Measurements from ENCODE around the gene SZT2. TPM values are rescaled to one million over a fixed set of nuclear protein-coding genes. Genes with fewer than 3 reads are reported as not detected.

The SZT2 gene
- total and polyA plus RNA-seq, 10 of the 15 experiments (the other 5 are each of a cell fraction or from before 2014, with no cell fraction given), result 1.4 to 38.3 (median 12.7) TPM

GRCh38 chr1:43438006-43438405, 48.3 kb downstream of the SZT2 start:
- in situ Hi-C loops (cut with MboI) (no loop called here), intact Hi-C loops (cut with micrococcal nuclease; ENCODE audit: unreplicated experiment) (no loop called here)
- SMC1A ChIA-PET (ENCODE audit: uncharacterized antibody, unreplicated experiment), result interaction anchor here (0.9 kb wide), 1 partner anchor 211 kb away, joined by 3 read pairs; no protein-coding TSS in a partner anchor
- BruUV-seq (replicated peaks), result no TSS peak
- Histone ChIP-seq H3K79me2 (ENCODE audit: control insufficient read depth, insufficient read depth, low read length) (no peaks in the 10 kb centered on the region), H3K9ac (ENCODE audit: control insufficient read depth, insufficient read depth, low read length) (no peak overlapping the region), H3K4me1 (ENCODE audit: control insufficient read depth, insufficient read depth, low read length) (no peaks in the 10 kb centered on the region), H3K4me2 (ENCODE audit: control insufficient read depth, insufficient read depth) (no peak overlapping the region), H4K20me1 (ENCODE audit: control insufficient read depth, insufficient read depth) (0 out of 2 replicates have a peak, but pooled peaks cover 4% of the 10 kb centered on the region), H3K4me3 (no peak overlapping the region), H2AFZ (ENCODE audit: control insufficient read depth, low read depth, low read length) (no peak overlapping the region), H3K36me3 (ENCODE audit: control insufficient read depth in 2 of 2, insufficient read depth in 2 of 2, low read length in 1 of 2) (peaks cover 4 to 38% of the 10 kb centered on the region in 2 experiments; a peak in 3 of 4 replicates), H3K27me3 (replicated peaks in 1 of 2; ENCODE audit: control insufficient read depth in 2 of 2, insufficient read depth in 2 of 2, low read length in 1 of 2) (no peaks in the 10 kb centered on the region), H3K27ac (ENCODE audit: control insufficient read depth, insufficient read depth) (no peak overlapping the region), H3K9me3 (replicated peaks; ENCODE audit: control insufficient read depth, insufficient read depth, low read length) (no peaks in the 10 kb centered on the region)
- 85% methylated on average over 3 of the region's 3 CpGs for WGBS (ENCODE audit: insufficient coverage, insufficient replicate concordance, low lambda C conversion rate, missing lambda C conversion rate)
- FAIRE-seq (no peak), ATAC-seq (no peak), DNase-seq (ENCODE audit: low read depth, low spot score) (no peak)
- TF ChIP-seq BMI1 (IDR thresholded peaks at IDR 0.05; ENCODE audit: borderline replicate concordance), result no peak
- TF ChIP-seq CBX5 (IDR thresholded peaks at IDR 0.05; ENCODE audit: low read depth), result no peak
- TF ChIP-seq FOS (IDR thresholded peaks at IDR 0.05; ENCODE audit: borderline replicate concordance, extremely low read depth, insufficient read length), result no peak
- no peak for TF ChIP-seq RCOR1 (conservative IDR thresholded peaks at IDR 0.05; ENCODE audit: low read depth, low read length)
- no peak for TF ChIP-seq USF1 (IDR thresholded peaks at IDR 0.05; ENCODE audit: borderline replicate concordance, extremely low read length, insufficient read depth, low read depth, low read length)
- no peak for TF ChIP-seq CREB1 (IDR thresholded peaks at IDR 0.05; ENCODE audit: low read depth)
- TF ChIP-seq TARDBP (IDR thresholded peaks at IDR 0.05; ENCODE audit: borderline replicate concordance), result no peak
- CTCF ChIA-PET, result interaction anchor here (1.0 kb wide), 1 partner anchor 211 kb away, joined by 3 read pairs; no protein-coding TSS in a partner anchor
- RAD21 ChIA-PET (ENCODE audit: unreplicated experiment), result no interaction called here
- POLR2A ChIA-PET, result no interaction called here

GRCh38 chr1:43438576-43438952, 48.9 kb downstream of the SZT2 start:
- no peaks in the 10 kb centered on the region for H3K4me1 ChIP-seq (ENCODE audit: control insufficient read depth, insufficient read depth, low read length)
- H3K9me3 ChIP-seq (replicated peaks; ENCODE audit: control insufficient read depth, insufficient read depth, low read length), result no peaks in the 10 kb centered on the region
- H3K9ac ChIP-seq (ENCODE audit: control insufficient read depth, insufficient read depth, low read length), result no peak overlapping the region
- H2AFZ ChIP-seq (ENCODE audit: control insufficient read depth, low read depth, low read length), result no peak overlapping the region
- POLR2A ChIA-PET, result no interaction called here
- CTCF ChIA-PET, result interaction anchor here (1.0 kb wide), 1 partner anchor 212 kb away, joined by 3 read pairs; no protein-coding TSS in a partner anchor
- intact Hi-C loops (cut with micrococcal nuclease; ENCODE audit: unreplicated experiment), result no loop called here
- RAD21 ChIA-PET (ENCODE audit: unreplicated experiment), result no interaction called here
- H3K27me3 ChIP-seq (replicated peaks in 1 of 2; ENCODE audit: control insufficient read depth in 2 of 2, insufficient read depth in 2 of 2, low read length in 1 of 2), result no peaks in the 10 kb centered on the region
- no peak for FAIRE-seq
- H3K36me3 ChIP-seq (ENCODE audit: control insufficient read depth in 2 of 2, insufficient read depth in 2 of 2, low read length in 1 of 2), result peaks cover 4 to 36% of the 10 kb centered on the region in 2 experiments; a peak in 3 of 4 replicates
- SMC1A ChIA-PET (ENCODE audit: uncharacterized antibody, unreplicated experiment), result interaction anchor here (0.9 kb wide), 1 partner anchor 212 kb away, joined by 3 read pairs; no protein-coding TSS in a partner anchor
- H3K4me3 ChIP-seq, result no peak overlapping the region
- no peak for DNase-seq (ENCODE audit: low read depth, low spot score)
- ATAC-seq, result no peak
- H3K4me2 ChIP-seq (ENCODE audit: control insufficient read depth, insufficient read depth), result no peak overlapping the region
- H4K20me1 ChIP-seq (ENCODE audit: control insufficient read depth, insufficient read depth), result peaks cover 4% of the 10 kb centered on the region; the same call in 1 of the 2 replicates
- WGBS (ENCODE audit: insufficient coverage, insufficient replicate concordance, low lambda C conversion rate, missing lambda C conversion rate), result over 99% methylated on average over 8 of the region's 8 CpGs
- H3K27ac ChIP-seq (ENCODE audit: control insufficient read depth, insufficient read depth), result no peak overlapping the region
- in situ Hi-C loops (cut with MboI), result no loop called here
- BruUV-seq (replicated peaks), result no TSS peak
- no peaks in the 10 kb centered on the region for H3K79me2 ChIP-seq (ENCODE audit: control insufficient read depth, insufficient read depth, low read length)
- TF ChIP-seq EGR1 (IDR thresholded peaks at IDR 0.05; ENCODE audit: borderline replicate concordance in 1 of 2, low read depth in 2 of 2, low read length in 2 of 2), result no peak
- no peak for TF ChIP-seq RB1 (IDR thresholded peaks at IDR 0.05; ENCODE audit: borderline replicate concordance)
- TF ChIP-seq LARP7 (IDR thresholded peaks at IDR 0.05), result no peak
- TF ChIP-seq BCL3 (IDR thresholded peaks at IDR 0.05; ENCODE audit: borderline replicate concordance, insufficient read depth, low read depth, low read length, poor library complexity, severe bottlenecking), result no peak
- no peak for TF ChIP-seq BACH1 (IDR thresholded peaks at IDR 0.05; ENCODE audit: borderline replicate concordance)
- no peak for TF ChIP-seq SUZ12 (IDR thresholded peaks at IDR 0.05; ENCODE audit: unreplicated experiment)
- TF ChIP-seq ZNF274 (IDR thresholded peaks at IDR 0.05; ENCODE audit: insufficient read depth, insufficient read length), result no peak
- no peak for TF ChIP-seq DPF2 (IDR thresholded peaks at IDR 0.05)
- TF ChIP-seq BMI1 (IDR thresholded peaks at IDR 0.05; ENCODE audit: borderline replicate concordance), result no peak
- TF ChIP-seq TCF12 (IDR thresholded peaks at IDR 0.05; ENCODE audit: low read depth, low read length), result no peak
- no peak for TF ChIP-seq RAD51 (IDR thresholded peaks at IDR 0.05)
- TF ChIP-seq BRCA1 (IDR thresholded peaks at IDR 0.05; ENCODE audit: low read depth, low read length), result no peak

All from GM12878 (cell line).